Measurements from ENCODE around the gene SMAP2.
"Not testable (repeated sequence)": the region's sequence is repeated elsewhere in the genome, so short reads cannot be mapped to it uniquely, and the experiment has no call there.

The SMAP2 gene

DNA sequence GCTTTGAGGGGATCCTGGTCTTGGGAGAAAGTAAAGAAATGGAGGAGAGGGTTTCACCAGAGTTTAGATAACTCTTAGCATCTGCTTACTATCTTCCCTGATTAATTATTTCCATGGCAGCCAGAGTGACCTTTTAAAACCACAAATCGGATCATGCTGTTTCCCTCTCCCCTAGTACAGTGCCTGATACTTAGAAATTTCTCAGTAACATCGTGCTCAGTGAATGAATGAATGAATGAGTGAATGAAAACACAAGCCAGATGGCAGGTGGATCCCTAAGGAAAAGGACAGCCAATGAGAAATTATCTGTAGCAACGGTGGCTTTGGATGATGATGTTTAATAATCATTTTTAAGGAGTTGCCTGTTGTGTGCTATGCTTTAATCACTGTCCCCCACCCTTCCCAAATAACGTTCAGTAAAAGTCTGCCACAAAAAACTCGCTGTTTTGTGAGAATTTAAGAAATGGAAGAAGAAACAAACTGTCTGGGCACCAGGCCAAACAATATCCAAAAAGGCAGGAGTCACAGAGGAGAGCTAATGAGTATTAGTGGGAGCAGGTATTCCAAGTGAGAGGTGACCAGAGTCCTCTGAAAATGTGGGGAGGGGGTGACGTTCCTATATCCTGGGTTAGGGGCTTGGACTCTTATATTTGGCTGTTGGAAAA lies 737 bp upstream of the SMAP2 start:
- no peak for DNase-seq

DNA sequence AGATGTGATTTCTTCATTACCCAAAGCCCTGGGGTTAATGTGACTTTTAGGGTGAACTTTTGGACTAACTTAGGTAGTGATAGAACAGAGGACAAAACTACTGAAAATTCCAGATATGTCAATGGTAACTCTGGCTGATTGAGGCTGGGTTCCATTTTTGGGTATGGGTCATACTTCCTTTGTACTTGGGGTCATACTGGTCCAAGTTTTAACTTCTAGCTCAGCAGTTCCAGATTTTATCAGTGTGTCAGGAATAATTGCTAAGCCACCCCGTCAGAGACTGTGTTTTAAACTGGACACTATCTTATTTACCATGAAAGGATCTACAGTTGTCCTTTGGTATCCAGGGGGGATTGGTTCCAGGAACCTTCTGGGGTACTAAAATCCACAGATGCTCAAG lies 4.0 kb downstream of the SMAP2 start:
- DNase-seq: no peak

DNA sequence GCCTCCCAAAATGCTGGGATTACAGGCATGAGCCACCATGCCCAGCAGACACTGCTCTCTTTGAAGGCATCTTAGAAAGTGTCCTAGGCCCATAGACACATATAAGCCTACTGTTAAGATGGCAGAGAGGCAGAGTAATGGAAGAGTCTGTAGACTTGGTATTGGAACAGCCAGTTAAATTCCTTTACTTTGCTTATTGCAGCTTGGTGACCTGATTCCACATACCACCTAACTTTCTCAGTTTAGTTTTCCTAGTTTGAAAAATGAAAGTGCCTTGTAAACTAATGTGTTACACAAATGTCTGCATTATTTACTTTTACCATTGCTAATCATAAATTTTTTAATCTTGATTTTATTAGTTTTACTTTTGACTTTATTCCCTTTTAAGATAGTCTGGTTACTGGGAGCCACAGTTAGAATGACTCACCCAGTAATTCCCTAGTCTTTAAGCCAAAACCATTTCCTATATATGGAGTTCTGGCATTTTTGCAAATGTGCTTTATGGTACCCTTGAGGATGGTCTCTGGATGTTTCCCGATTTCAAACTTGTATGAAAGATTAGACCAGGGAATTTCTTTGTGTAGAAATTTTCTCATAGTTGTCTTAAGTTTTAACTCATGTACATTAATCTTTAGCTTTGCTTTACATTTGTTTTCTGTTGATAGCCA lies 6.4 kb downstream of the SMAP2 start:
- DNase-seq: no peak

DNA sequence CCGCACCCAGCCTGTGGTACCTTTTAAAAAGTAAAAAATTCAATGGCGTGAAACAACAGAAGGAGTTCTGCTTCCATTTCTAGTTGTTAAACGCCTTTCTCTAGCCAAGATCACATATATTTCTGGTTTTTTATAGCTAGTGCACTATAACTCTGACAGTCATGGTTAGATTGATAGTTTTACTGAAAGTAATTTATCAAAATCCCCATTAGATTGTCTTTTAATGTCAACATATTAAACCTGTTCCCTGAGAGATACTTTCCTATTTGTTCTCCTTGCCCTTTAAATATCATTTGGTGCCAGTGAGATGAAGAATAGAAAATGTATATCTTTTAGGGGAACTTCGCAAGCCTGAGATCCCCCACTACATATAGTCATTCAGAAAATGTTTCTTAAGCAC lies 7.3 kb downstream of the SMAP2 start:
- no peak for DNase-seq

DNA sequence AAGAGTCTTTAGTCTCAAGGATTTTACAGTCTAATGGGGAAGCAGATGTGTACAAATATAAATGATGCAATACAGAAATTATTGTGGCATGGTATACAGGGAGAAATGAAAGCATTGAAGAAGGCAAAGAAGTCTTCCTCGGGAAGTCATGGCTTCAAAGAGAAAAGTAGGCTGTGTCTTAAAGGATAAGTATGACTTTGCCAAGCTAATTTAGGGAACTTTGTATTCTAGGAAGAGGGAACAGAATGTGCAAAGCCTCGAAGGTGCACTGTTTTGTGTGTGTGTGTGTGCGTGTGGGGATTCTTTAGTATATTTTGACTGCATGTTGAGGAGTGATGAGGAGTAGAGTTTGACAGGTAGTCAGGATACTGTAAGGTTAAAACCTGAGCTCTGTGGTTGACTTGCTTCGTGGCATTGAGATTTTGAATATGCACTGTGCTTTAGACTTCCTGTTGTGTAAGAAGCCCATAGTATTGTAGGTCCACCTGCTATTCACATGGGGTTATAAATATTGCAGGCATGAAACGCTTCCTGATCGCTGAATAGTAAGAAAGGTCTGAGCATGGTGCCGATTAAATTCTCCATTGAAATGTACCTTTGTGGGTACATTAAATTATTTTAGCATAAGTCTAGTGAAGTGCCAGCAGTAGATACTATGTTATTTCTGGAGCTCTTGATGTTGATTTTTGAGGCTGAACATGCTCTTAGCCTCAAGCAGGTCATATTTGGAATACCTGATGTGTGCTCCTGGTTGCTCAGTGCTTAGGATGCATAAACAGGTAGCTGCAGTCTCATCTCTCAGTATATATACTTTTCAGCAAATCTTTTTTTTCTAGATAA lies 8.0 kb downstream of the SMAP2 start:
- no peak for DNase-seq

DNA sequence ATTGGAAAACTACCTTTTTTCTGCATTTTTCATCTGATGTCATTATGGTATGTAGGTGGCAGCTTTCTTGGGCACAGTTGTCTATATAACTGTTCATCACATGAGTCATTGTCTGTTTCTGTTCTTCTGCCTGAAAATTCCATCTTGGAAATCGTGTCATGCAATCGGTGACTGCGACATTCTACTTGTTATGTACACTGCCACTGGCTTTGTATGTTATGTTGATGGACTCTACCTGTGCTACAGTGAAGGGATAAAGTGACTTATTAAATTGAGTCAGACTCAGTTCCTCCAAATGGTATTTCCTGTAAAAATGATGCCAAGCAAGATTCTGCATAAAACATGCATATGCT lies 8.6 kb downstream of the SMAP2 start:
- DNase-seq: no peak

DNA sequence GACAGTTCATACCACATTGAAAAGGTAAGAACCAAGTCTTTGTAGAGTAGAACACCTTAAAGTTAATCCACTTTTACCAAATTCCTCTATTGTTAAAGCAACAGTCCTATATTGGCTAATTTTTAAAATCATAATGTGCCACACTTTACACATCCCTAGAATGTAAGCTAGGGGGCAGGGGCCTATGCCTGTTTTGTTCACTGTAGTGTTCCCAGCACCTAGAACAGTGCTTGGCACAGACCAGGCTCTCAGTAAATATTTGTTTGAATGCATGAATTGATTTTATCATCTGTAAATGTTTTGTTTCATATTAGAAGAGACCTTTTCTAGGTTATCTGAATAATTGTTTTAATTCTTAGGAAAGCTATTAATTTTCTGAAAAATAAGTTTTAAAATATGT lies 9.1 kb downstream of the SMAP2 start:
- DNase-seq: no peak

DNA sequence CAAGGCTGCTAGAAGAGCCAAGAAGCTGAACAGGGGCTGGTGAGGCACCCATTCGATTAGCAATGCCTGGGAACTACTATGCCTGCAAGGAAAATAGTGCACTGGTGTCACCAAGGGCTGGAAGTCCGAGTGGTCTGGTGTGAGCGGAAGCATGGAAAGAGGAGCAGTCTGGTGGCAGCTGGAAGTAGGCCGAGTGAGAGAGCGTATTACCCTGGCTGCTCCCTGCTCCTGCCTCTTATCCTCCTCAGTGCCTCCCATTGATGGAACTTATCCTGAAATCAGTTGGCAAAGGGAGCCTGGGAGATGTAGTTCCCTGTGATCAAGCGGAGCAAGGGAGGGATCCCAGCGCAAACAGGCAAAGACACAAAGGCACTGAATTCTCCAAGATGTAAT lies 9.6 kb downstream of the SMAP2 start:
- no peak for DNase-seq

DNA sequence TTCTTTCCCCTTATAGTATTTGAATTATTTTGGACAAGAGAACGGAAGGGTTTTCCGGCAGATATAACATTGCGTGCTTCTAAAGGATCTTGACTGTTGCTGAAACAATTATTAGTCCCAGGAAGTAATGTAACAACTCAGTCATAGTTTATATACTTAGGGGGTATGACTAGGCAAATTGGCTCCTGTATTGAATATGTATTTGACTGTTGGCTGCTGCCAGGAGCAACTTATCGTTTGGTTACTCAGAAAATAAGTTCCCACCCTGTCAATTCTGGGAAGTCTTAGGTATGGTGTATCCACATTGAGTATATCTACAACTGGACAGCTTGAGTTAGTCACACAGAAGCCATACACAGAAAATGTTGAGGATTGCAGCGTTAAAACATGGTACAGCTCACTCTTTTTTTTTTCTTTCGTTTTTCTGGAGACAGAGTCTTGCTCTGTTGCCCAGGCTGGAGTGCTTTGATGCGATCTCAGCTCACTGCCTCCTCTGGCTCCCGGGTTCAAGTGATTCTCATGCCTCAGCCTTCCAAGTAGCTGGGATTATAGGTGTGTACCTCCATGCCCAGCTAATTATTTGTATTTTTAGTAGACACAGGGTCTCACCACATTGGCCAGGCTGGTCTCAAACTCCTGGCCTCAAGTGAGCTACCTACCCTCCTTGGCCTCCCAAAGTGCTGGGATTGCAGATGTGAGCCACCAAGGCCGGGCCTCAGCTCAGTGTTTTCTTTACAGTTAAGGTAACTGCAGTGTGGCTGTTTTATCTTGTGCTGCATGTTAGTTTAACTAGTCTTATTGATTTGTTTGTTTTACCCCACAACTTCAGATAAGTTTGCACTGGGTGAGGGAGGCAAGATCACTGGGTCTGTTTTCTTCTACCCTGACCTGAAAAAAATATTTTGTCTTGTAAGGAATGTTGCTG lies 10.2 kb downstream of the SMAP2 start:
- DNase-seq: no peak

DNA sequence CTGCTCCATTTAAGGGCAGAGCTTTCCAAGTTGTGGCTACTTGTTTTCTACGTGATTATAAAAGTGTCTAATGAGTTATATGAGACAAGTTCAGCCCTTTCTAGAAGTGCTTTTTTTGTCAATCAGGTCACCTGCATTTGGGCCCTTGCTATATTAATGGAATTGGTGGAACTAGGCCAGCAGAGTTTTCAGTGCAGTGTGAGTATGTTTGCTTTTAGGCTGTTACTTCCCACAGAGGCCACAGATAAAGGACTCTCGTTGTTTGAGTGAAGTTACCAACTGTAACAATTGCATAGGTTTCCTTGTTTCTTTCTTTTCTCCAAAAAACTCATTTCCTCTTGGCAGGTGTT lies 10.9 kb downstream of the SMAP2 start:
- no peak for DNase-seq

DNA sequence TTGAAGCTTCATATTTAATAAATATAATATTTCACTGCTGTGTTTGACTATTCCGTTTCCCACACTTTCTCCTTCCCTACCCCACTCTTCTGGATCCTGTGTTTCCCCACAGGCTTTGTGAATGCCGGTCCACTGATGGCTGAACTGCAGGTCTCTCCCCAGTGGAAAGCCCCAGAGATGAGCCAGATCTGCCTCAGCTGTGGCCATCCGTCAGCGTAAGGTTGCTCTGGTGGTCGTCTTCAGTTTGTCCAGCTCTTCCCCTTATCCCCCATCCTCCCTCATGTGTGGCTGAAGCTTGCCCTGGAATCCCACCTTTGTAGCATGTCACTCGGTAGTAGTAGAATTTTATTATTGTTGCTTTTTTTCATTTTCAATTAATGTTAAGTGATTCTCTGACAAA lies 11.4 kb downstream of the SMAP2 start:
- DNase-seq: no peak

DNA sequence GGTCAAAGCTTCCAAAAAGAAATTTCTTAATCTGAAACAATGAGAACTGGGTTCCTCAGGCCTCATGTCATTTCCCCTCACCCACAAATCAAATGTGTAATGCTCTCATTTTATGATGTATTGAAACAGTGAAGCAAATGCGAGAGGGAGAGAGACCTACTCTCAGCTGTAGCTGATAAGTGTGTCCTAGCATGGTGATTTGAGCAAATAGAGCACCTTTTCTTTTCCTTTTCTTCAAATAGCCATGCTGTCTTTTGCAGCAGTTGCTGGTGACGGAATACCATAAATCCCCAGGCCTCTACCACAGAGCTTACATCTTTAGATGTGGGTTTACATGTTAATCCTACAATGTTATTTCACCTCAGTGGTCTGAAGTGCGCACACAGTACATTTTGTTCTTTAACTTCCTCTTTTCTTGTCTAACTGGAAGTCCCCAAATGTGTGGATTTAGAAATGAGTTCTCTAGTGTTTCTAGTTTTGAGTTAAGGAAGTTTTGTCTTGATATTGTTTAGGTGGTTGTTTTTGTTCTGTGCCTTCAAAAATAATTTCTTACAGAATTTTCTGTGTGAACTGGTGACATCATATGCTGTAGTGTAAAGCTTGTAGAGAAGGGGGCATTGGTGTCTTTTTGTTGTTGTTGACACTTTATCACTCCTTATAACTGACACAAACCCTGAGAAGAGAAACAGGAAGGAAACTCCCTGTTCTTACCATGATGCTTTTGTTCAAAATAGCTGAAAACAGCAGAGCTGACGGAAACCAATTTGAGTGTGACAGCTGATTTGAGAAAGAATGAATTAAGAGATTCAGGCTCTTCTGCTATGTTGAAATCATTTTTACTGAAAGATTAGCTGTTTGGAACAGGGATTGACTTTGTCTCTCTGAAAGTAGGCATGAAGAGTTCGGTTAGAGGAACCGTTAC lies 12.2 kb downstream of the SMAP2 start:
- DNase-seq: no peak

DNA sequence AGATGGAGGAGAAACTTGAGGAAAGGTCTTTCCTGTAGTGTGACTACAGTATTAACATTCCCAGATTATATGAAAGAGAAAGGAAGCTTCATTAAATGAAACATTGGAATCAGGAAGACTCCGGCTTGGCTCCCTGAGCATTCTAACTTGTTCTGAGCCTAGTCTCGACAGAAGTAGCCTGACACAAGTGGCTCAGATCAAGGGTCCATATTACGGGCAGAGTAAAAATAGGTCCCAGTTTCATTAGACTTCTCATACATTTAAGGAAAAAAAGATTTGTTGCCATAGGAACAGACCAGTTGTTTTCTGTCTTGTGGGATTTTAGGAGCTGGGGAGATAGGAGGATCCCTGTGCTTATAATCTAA lies 12.8 kb downstream of the SMAP2 start:
- no peak for DNase-seq

DNA sequence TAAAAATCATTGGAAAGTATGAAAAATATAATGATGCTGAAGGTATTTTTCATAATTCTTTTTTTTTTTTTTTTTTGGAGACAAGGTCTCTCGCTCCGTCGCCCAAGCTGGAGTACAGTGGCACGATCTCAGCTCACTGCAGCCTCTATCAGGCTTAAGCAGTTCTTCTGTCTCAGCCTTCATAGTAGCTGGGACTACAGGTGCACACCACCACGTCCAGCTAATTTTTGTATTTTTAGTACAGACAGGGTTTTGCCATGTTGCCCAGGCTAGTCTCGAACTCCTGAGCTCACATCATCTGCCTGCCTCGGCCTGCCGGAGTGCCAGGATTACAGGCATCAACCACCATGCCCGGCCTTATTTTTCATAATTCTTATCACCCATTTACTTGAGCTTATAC lies 13.3 kb downstream of the SMAP2 start:
- DNase-seq: no peak

DNA sequence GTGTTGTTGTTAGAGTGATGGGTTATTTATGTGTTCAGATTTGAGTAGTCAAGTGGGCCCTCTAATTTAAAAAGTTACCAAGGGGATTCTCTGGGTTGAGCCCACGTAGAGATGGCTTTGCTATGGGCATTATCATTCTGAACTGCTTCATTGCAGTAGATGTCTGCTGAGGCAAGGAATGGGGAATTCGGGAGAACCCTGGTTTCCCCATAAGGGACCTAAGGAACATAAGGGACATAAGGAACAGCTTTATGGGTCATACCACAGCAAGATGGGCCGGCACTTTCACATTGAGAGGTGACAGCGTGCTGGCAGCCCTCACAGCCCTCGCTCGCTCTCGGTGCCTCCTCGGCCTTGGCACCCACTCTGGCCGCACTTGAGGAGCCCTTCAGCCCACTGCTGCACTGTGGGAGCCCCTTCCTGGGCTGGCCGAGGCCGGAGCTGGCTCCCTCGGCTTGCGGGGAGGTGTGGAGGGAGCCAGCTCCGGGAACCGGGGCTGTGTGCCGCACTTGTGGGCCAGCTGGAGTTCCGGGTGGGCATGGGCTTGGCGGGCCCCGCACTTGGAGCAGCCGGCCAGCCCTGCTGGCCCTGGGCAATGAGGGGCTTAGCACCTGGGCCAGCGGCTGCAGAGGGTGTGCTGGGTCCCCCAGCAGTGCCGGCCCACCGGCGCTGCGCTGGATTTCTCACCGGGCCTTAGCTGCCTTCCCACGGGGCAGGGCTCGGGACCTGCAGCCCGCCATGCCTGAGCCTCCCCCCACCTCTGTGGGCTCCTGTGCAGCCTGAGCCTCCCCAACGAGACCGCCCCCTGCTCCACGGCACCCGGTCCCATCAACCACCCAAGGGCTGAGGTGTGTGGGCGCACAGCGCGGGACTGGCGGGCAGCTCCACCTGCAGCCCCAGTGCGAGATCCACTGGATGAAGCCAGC lies 14.1 kb downstream of the SMAP2 start:
- not testable (repeated sequence) for DNase-seq

DNA sequence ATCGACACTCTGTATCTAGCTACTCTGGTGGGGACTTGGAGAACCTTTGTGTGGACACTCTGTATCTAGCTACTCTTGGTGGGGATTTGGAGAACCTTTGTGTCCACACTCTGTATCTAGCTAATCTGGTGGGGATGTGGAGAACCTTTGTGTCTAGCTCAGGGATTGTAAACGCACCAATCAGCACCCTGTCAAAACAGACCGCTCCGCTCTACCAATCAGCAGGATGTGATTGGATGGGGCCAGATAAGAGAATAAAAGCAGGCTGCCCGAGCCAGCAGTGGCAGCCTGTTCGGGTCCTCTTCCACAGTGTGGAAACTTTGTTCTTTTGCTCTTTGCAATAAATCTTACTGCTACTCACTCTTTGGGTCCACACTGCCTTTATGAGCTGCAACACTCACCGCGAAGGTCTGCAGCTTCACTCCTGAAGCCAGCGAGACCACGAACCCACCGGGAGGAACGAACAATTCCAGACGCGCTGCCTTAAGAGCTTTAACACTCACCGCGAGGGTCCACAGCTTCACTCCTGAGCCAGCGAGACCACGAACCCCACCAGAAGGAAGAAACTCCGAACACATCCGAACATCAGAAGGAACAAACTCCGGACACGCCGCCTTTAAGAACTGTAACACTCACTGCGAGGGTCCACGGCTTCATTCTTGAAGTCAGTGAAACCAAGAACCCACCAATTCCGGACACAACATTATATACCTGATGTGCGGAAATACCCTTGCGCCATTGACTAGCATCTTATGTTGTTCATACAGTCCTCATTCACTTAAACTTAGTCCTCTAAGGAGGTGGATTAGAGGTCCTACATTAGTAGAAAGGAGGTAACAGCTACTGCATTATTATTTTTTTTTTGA lies 15.2 kb downstream of the SMAP2 start:
- not testable (repeated sequence) for DNase-seq

DNA sequence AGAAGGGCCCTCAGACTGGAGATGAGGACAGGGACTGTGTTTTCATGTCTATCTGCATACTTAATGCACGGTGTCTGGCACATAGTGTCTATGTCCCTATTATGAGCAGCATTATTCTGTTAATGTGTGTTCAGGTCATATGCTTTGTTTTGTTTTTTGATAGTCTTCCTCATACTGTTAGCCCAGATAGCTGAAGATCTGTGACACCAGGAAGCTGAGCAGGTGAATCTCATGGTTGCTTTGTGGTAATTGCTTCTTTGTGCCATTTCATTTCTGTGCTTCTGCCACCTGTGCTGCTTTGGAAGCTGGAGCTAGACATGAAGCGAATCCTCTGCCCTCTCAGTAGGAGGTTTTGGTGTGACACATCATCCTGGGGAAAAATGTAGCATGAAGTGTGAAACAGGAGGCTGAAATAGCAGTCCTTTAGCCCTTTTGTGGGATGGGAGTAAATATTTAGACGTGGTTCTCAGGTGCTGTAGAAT lies 15.8 kb downstream of the SMAP2 start:
- no peak for DNase-seq

DNA sequence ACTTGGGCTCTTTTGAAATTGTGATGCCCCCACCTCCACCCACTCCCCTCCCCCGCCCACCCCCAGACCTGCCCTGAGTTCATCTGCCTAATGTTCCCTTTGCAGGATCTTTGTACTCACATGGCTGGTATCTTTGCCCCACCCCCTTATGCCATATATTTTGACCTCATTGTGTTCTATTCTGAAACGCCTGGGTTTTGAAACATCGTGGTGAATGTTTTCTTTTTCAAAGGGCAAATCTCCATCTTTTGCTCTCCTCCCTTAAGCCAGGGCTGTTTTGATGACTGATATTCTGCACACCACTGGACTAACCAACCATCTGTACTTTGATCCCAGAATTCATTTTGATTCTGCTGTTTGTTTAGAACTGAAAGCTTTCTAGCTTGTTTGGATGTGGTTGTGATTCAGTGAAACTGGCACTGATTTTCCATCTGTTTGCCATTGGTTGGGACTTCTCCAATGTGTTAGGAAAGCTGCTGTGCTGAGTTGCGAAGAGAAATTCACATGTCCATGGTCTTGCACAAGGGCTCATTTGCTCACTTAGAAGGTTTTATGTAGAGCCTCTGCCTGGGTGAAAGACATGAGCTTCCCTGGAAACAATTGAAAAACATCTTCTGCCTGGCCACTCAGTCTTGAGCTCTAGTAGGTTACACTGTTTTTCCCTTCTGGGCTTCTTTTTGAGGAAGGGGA lies 16.5 kb downstream of the SMAP2 start:
- no peak for DNase-seq

DNA sequence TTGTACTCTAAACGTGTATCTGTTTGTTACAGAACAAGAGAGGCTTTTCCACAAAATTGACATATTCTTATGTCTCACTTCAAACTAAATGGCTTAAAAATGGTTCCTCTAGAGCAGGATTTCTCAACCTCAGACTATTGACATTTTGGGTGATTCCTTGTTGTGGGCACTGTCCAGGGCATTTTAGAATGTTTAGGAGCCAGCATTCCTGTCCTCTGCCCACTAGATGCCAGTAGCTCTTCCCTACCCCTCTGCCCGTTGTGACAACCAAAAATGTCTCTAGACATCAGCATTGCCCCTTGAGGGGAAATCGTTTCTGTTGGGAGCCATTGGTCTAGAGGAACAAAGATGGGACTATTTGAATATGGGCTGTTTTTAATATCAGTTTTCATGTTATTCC lies 17.3 kb downstream of the SMAP2 start:
- no peak for DNase-seq
